GM21529 (cell line): ENCODE data around the gene GFRA1.

Source experiments
- ATAC-seq: cut with Tn5 transposase; IDR thresholded peaks from one replicate; pipeline ENCODE4 v1.9.1; 2021; ENCODE audit not compliant: unreplicated experiment

Gene GFRA1

GRCh38 chr10:116162851-116163250 is 110.2 kb downstream of the GFRA1 start:
- ATAC-seq = no peak

GRCh38 chr10:116160271-116160670 is 112.7 kb downstream of the GFRA1 start:
- no peak for ATAC-seq

- ATAC-seq = no peak
These were observed 113.8 kb downstream of the GFRA1 start for GRCh38 chr10:116159197-116159596.

- no peak for ATAC-seq
These were observed 115.0 kb downstream of the GFRA1 start for GRCh38 chr10:116158036-116158435.

- ATAC-seq = no peak
These were observed 115.5 kb downstream of the GFRA1 start for GRCh38 chr10:116157485-116157884.

- ATAC-seq = no peak
These were observed 116.2 kb downstream of the GFRA1 start for GRCh38 chr10:116156819-116157218.

GRCh38 chr10:116155191-116155590 is 117.8 kb downstream of the GFRA1 start:
- ATAC-seq = no peak

- no peak for ATAC-seq
These were observed 118.4 kb downstream of the GFRA1 start for GRCh38 chr10:116154651-116155050.

- ATAC-seq = no peak
These were observed 121.9 kb downstream of the GFRA1 start for GRCh38 chr10:116151076-116151475.

- no peak for ATAC-seq
These were observed 122.4 kb downstream of the GFRA1 start for GRCh38 chr10:116150606-116151005.

- no peak for ATAC-seq
These were observed 125.7 kb downstream of the GFRA1 start for GRCh38 chr10:116147147-116147905.

- ATAC-seq = no peak
These were observed 126.5 kb downstream of the GFRA1 start for GRCh38 chr10:116146372-116147140.

- ATAC-seq = no peak
These were observed 129.3 kb downstream of the GFRA1 start for GRCh38 chr10:116143673-116144222.

GRCh38 chr10:116141855-116142254 is 131.2 kb downstream of the GFRA1 start:
- ATAC-seq = no peak

- no peak for ATAC-seq
These were observed 131.8 kb downstream of the GFRA1 start for GRCh38 chr10:116141246-116141645.

- ATAC-seq = no peak
These were observed 133.1 kb downstream of the GFRA1 start for GRCh38 chr10:116139886-116140285.

- no peak for ATAC-seq
These were observed 134.1 kb downstream of the GFRA1 start for GRCh38 chr10:116138897-116139296.

- no peak for ATAC-seq
These were observed 136.7 kb downstream of the GFRA1 start for GRCh38 chr10:116136261-116136660.

GRCh38 chr10:116134322-116134721 is 138.7 kb downstream of the GFRA1 start:
- ATAC-seq = no peak

- no peak for ATAC-seq
These were observed 139.4 kb downstream of the GFRA1 start for GRCh38 chr10:116133634-116134033.

- ATAC-seq = no peak
These were observed 140.1 kb downstream of the GFRA1 start for GRCh38 chr10:116132780-116133399.

GRCh38 chr10:116130006-116130405 is 143.0 kb downstream of the GFRA1 start:
- ATAC-seq = no peak
